ENCODE data around the gene CAPRIN1. TPM values are rescaled to one million over a fixed set of nuclear protein-coding genes. Genes with fewer than 3 reads are reported as not detected.

CAPRIN1 gene
- total RNA-seq, 4 donors from 2014 or later: 89.6 to 126 (median 103) TPM

DNA sequence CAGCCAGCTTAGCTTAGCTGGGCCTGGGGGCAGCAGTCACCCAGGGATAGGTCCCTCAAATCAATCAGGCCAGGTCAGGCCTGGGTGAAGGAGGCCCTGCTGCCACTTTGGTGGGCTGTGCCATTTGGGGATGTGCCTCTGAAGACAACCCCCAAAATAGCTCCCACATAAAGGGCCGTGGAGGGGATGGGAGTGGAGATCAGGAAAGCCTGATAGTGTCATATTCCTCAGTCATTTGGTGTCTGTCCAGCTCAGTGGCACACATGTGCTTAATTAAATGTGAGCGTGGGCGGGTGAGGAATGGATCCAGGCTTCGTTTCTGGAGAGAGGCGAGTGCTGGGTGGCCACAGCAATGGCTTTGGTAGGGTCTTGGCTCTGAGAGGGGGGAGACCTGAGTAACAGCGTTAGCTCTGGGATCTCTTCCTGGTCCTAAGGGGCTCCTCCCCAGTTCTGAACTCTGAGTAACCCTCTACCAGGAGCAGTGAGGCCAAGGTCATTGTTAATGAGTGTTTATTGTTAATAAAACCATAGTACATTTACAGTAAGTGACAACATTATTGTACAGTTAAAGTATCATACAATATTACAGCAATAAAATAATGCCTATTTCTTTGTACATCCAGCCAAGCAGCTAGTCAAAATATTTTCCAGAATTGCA, 99.1 kb downstream of the CAPRIN1 start:
- no peak overlapping the region for H3K4me3 ChIP-seq (ENCODE audit: low read depth, poor library complexity, severe bottlenecking)
- intact Hi-C loops (cut with DNase I; ENCODE audit: low total_unique reads): no loop called here
- 28 to 50% methylated on average over 6 of the region's 6 CpGs for WGBS, 2 donors
- DNase-seq (ENCODE audit: low spot score in 2 of 2): no peak
- TF ChIP-seq, protein P1, sequence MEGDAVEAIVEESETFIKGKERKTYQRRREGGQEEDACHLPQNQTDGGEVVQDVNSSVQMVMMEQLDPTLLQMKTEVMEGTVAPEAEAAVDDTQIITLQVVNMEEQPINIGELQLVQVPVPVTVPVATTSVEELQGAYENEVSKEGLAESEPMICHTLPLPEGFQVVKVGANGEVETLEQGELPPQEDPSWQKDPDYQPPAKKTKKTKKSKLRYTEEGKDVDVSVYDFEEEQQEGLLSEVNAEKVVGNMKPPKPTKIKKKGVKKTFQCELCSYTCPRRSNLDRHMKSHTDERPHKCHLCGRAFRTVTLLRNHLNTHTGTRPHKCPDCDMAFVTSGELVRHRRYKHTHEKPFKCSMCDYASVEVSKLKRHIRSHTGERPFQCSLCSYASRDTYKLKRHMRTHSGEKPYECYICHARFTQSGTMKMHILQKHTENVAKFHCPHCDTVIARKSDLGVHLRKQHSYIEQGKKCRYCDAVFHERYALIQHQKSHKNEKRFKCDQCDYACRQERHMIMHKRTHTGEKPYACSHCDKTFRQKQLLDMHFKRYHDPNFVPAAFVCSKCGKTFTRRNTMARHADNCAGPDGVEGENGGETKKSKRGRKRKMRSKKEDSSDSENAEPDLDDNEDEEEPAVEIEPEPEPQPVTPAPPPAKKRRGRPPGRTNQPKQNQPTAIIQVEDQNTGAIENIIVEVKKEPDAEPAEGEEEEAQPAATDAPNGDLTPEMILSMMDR (IDR thresholded peaks at IDR 0.05): no peak
- no peak for TF ChIP-seq POLR2A (IDR thresholded peaks at IDR 0.05)

Other genes with a start within 250 kb of the CAPRIN1 start
- gene LMO2, start 159.7 kb upstream of the CAPRIN1 start, total RNA-seq: 10 to 100 TPM in 2 of 4 donors, 1 to 10 TPM in 2; 2.2 to 15.6 (median 9.8) TPM
- gene NAT10, start 53.9 kb downstream of the CAPRIN1 start, total RNA-seq: 10 to 100 TPM; 25.2 to 37.0 (median 27.9) TPM